Hindlimb muscle (tissue), 1 donor: ENCODE data around the gene ZDHHC12. TPM values are rescaled to one million over a fixed set of nuclear protein-coding genes. Genes with fewer than 3 reads are reported as not detected.

Experiments used
- DNase-seq: peaks from one replicate; pipeline ENCODE4 v3.0.0-alpha.2; 2013
- polyA plus RNA-seq: library from polyadenylated mRNA; unstranded; fragments of 120-200 nt; gene quantifications from one replicate; pipeline ENCODE4 v1.2.1, GENCODE V29; 2013; ENCODE audit not compliant: insufficient read length

The ZDHHC12 gene
- polyA plus RNA-seq, 1 donor: 7.6 TPM

DNA sequence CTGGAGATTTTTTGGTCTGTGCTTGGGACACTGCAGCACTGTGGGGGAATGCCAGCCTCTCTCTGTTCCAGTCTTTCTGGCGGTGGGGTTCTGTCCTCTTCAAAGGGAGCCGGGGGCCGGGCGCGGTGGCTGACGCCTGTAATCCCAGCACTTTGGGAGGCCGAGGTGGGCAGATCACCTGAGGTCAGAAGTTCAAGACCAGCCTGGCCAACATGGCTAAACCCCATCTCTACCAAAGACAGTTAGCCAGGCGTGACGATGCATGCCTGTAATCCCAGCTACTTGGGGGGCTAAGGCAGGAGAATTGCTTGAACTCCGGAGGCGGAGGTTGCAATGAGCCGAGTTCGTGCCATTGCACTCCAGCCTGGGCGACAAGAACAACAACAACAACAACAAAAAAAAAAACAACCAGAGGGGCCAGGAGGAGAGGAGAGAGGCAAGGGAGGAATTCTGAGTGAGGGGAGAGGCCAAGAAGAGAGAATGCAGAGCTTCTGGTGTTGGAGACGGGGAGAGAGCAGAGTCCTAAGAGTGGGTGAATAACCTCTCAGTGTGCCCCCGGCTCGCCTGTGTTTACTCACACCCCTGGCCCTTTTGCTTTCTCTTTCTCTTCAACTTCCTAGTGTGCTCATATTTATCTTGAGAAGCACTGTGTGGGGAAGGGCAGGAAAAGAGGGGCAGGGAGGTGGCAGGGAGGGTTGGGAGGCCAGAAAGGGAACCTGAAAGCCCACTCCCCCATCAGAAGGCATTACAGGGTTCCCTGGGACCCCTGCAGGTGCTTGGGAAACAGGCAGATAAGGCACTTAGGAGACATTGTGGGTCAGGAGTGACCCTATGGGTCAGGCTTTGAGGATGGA, 38.1 kb downstream of the ZDHHC12 start:
- no peak for DNase-seq

GRCh38 chr9:128684325-128685199, 39.4 kb downstream of the ZDHHC12 start:
- peak; percentile 82 for DNase-seq

DNA sequence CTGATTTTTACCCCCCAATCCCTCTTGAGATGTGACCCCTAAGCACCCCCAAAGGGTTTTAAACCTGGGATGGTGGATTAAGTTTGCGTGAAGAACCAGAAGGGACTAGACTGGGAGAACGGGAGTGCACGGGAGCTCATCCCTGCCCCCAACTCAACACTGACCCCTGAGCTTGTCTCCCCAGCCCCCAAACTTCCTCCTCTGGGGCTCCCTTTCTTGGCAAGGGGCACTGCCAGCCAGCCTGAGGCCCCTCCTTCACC, 39.9 kb downstream of the ZDHHC12 start:
- no peak for DNase-seq

DNA sequence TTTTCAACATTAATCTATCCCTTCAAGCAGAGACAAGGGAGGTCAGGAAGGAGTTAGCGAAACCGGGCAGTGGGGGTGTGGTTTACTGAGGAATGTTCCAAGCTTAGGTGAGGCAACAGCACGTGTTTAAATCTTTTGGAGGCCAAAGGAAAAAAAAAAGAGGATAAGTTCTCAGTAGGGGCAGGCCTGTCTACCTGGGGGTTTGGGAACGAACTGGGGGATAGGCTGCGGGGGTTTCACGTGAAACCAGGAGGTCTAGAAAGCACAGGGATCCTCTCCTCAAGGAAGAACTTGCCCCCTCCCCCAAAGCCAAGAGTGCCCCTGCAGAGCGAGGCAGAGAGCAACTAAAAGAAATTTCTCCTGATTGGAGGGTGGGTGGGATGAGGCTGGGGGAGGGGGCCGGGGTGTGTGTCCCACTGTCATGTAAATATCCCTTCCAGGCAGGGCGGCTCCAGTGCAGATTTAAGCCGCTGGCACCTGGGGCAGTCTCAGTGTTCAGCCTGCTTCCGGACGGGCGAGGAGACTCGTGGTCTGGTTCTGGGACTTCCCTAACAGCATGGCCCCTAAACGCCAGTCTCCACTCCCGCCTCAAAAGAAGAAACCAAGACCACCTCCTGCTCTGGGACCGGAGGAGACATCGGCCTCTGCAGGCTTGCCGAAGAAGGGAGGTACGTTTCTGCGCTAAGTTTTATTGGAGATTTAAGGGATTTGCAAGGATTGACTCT, 40.4 kb downstream of the ZDHHC12 start:
- peak; percentile 40 for DNase-seq

- no peak for DNase-seq
These were observed 46.1 kb downstream of the ZDHHC12 start for GRCh38 chr9:128677794-128678193.

GRCh38 chr9:128675382-128675781, 48.5 kb downstream of the ZDHHC12 start:
- DNase-seq: no peak

Other genes with a start within 250 kb of the ZDHHC12 start
- 20.7 TPM for gene GLE1, start 219.4 kb downstream of the ZDHHC12 start, polyA plus RNA-seq
- 331 TPM for gene SPTAN1, start 171.5 kb downstream of the ZDHHC12 start, polyA plus RNA-seq
- gene DYNC2I2, start 67.3 kb downstream of the ZDHHC12 start, polyA plus RNA-seq: 55.3 TPM
- 284 TPM for gene SET, start 34.9 kb downstream of the ZDHHC12 start, polyA plus RNA-seq
- gene PKN3, start 21.6 kb downstream of the ZDHHC12 start, polyA plus RNA-seq: 8.6 TPM
- gene ZER1, start 47.8 kb upstream of the ZDHHC12 start, polyA plus RNA-seq: 46.0 TPM
- gene TBC1D13, start 63.1 kb upstream of the ZDHHC12 start, polyA plus RNA-seq: 42.7 TPM
- 25.2 TPM for gene ENDOG, start 94.4 kb upstream of the ZDHHC12 start, polyA plus RNA-seq
- 27.8 TPM for gene SPOUT1, start 105.7 kb upstream of the ZDHHC12 start, polyA plus RNA-seq
- 4.5 TPM for gene KYAT1, start 157.8 kb upstream of the ZDHHC12 start, polyA plus RNA-seq
- gene LRRC8A, start 158.0 kb upstream of the ZDHHC12 start, polyA plus RNA-seq: 20.8 TPM
- 45.1 TPM for gene PHYHD1, start 196.9 kb upstream of the ZDHHC12 start, polyA plus RNA-seq
- gene DOLK, start 223.5 kb upstream of the ZDHHC12 start, polyA plus RNA-seq: 8.3 TPM
- 36.4 TPM for gene NUP188, start 223.6 kb upstream of the ZDHHC12 start, polyA plus RNA-seq